ENCODE measurements around the gene JMJD1C. TPM values are rescaled to one million over a fixed set of nuclear protein-coding genes. Genes with fewer than 3 reads are reported as not detected.

The JMJD1C gene
- 120 and 127 TPM in 2 replicates for total RNA-seq

GRCh38 chr10:63465293-63466143, at the start of gene JMJD1C:
Gene JMJD1C, minus strand, starts transcription at chr10:63465977. Its CDS starts 315 bp downstream, at chr10:63465662.

GRCh38 chr10:63133056-63133820, 332.5 kb downstream of the JMJD1C start, which contains the start of gene NRBF2:
Gene NRBF2, plus strand, starts transcription at chr10:63133328. Its CDS starts 143 bp downstream, at chr10:63133471.

Other genes with a start within 250 kb of the JMJD1C start
- gene REEP3, start 55.4 kb upstream of the JMJD1C start, total RNA-seq = 43.7 and 78.9 TPM in 2 replicates

All from nasal cavity respiratory epithelium epithelial cell of viscerocranial mucosa (primary cell).